IMR-90 (cell line): ENCODE results near the gene UCP3. TPM values are rescaled to one million over a fixed set of nuclear protein-coding genes. Genes with fewer than 3 reads are reported as not detected.

Experiments used
- ATAC-seq: fragments of 200-7000 bp; cut with Tn5 transposase; 2 replicates; pipeline ENCODE4 v1.9.1; 2020; ENCODE audit warnings: low read depth, mild to moderate bottlenecking, moderate library complexity
- BruUV-seq: library from RNA; stranded (reverse); fragments of 400-500 nt; replicated peaks from 2 replicates; lab custom pipeline; 2021; lab: Mats Ljungman, UMichigan
- CTCF ChIA-PET: fragments of 300-600 bp; formaldehyde crosslinking; extraction: SDS; loops from one replicate; lab custom pipeline; 2021; ENCODE audit warnings: antibody characterized with exemption; lab: Yijun Ruan, JAX
- POLR2A ChIA-PET: fragments of 300-600 bp; sonication (Branson Sonifier 250); formaldehyde crosslinking; loops from one replicate; lab custom pipeline; 2022; ENCODE audit warnings: antibody characterized with exemption; ENCODE audit not compliant: unreplicated experiment; lab: Charles Lee
- DNase-seq: peaks from one replicate; pipeline ENCODE4 v3.0.0; 2013
- H2AFZ ChIP-seq: replicated peaks from 2 replicates; pipeline ENCODE3; 2013; ENCODE audit warnings: low read length, mild to moderate bottlenecking; ENCODE audit not compliant: poor library complexity
- H2AK5ac ChIP-seq: 2 replicates; pipeline ENCODE4 v1.6.1; 2013; ENCODE audit warnings: low read depth, low read length, inconsistent platforms
- H2AK9ac ChIP-seq: replicated peaks from 2 replicates; pipeline ENCODE3; 2013; ENCODE audit warnings: mild to moderate bottlenecking, low read depth, low read length, moderate library complexity; ENCODE audit not compliant: poor library complexity
- H2BK120ac ChIP-seq: 2 replicates; pipeline ENCODE4 v1.6.1; 2013; ENCODE audit warnings: low read depth, low read length, inconsistent platforms
- H2BK15ac ChIP-seq: 3 replicates; pipeline ENCODE4 v1.6.1; 2013; ENCODE audit warnings: low read depth, low read length, inconsistent platforms
- H2BK20ac ChIP-seq: 2 replicates; pipeline ENCODE4 v1.6.1; 2013; ENCODE audit warnings: low read depth, mild to moderate bottlenecking, inconsistent platforms, low read length, moderate library complexity
- H2BK5ac ChIP-seq: 2 replicates; pipeline ENCODE4 v1.6.1; 2013; ENCODE audit warnings: mild to moderate bottlenecking, low read depth, low read length, inconsistent platforms; ENCODE audit not compliant: poor library complexity, severe bottlenecking
- H3K14ac ChIP-seq: replicated peaks from 2 replicates; pipeline ENCODE4 v1.6.1; 2013; ENCODE audit warnings: low read depth, low read length, inconsistent platforms
- H3K18ac ChIP-seq: 2 replicates; pipeline ENCODE4 v1.6.1; 2013; ENCODE audit warnings: low read depth, low read length, control low read depth
- H3K23ac ChIP-seq: 2 replicates; pipeline ENCODE4 v1.6.1; 2013; ENCODE audit warnings: low read depth, low read length, inconsistent platforms
- H3K27ac ChIP-seq: 2 replicates; pipeline ENCODE4 v1.5.1; 2013; ENCODE audit warnings: mild to moderate bottlenecking, control low read depth, low read length; ENCODE audit not compliant: insufficient read depth
- H3K27me3 ChIP-seq: 2 replicates; pipeline ENCODE4 v1.6.1; 2013; ENCODE audit warnings: low read length; ENCODE audit not compliant: control insufficient read depth, insufficient read depth
- H3K36me3 ChIP-seq: 2 replicates; pipeline ENCODE4 v1.6.1; 2013; ENCODE audit warnings: low read length, mixed read lengths; ENCODE audit not compliant: control insufficient read depth, insufficient read depth
- H3K4ac ChIP-seq: 2 replicates; pipeline ENCODE4 v1.6.1; 2013; ENCODE audit warnings: low read depth, low read length, inconsistent platforms
- H3K4me1 ChIP-seq: 2 replicates; pipeline ENCODE4 v1.6.1; 2013; ENCODE audit warnings: low read length, mixed read lengths; ENCODE audit not compliant: control insufficient read depth, insufficient read depth
- H3K4me2 ChIP-seq: 2 replicates; pipeline ENCODE4 v1.6.1; 2013; ENCODE audit warnings: low read depth, mild to moderate bottlenecking, control low read depth, low read length, moderate library complexity
- H3K4me3 ChIP-seq: 2 replicates; pipeline ENCODE4 v1.5.1; 2013; ENCODE audit warnings: low read depth, mild to moderate bottlenecking, control low read depth, low read length, moderate library complexity; ENCODE audit not compliant: insufficient read depth
- H3K56ac ChIP-seq: 2 replicates; pipeline ENCODE4 v1.6.1; 2013; ENCODE audit warnings: low read length, inconsistent platforms; ENCODE audit not compliant: insufficient read depth; ENCODE audit errors: extremely low read depth
- H3K79me1 ChIP-seq, 2 experiments: 2 replicates each; pipeline ENCODE4 v1.6.1; 2013; ENCODE audit warnings: low read length in 2 of 2, inconsistent platforms in 1 of 2, low read depth in 1 of 2
- H3K9ac ChIP-seq: 2 replicates; pipeline ENCODE4 v1.6.1; 2013; ENCODE audit warnings: low read depth, low read length, control low read depth
- H3K9me1 ChIP-seq: 2 replicates; pipeline ENCODE4 v1.6.1; 2013; ENCODE audit warnings: low read length, inconsistent platforms; ENCODE audit not compliant: insufficient read depth
- H3K9me3 ChIP-seq: 2 replicates; pipeline ENCODE4 v1.6.1; 2013; ENCODE audit warnings: low read length; ENCODE audit not compliant: control insufficient read depth, insufficient read depth
- H4K20me1 ChIP-seq: 2 replicates; pipeline ENCODE4 v1.6.1; 2013; ENCODE audit warnings: low read length, inconsistent platforms; ENCODE audit not compliant: insufficient read depth
- H4K5ac ChIP-seq: 2 replicates; pipeline ENCODE4 v1.6.1; 2013; ENCODE audit warnings: mild to moderate bottlenecking, low read depth, low read length, control low read depth
- H4K8ac ChIP-seq, 2 experiments: 2 replicates each; pipeline ENCODE4 v1.6.1; 2013; ENCODE audit warnings: low read depth in 2 of 2, low read length in 2 of 2, control low read depth in 1 of 2, inconsistent platforms in 1 of 2
- H4K91ac ChIP-seq: 2 replicates; pipeline ENCODE4 v1.6.1; 2013; ENCODE audit warnings: low read depth, low read length, inconsistent platforms; ENCODE audit not compliant: insufficient read depth
- CEBPB ChIP-seq: IDR thresholded peaks from 2 replicates; pipeline ENCODE4 v1.6.1; 2012; ENCODE audit warnings: low read depth, low read length, improper control_type of control experiment
- CHD1 ChIP-seq: IDR thresholded peaks from 2 replicates; pipeline ENCODE4 v1.6.1; 2012; ENCODE audit warnings: low read depth, low read length, improper control_type of control experiment
- CTCF ChIP-seq: conservative IDR thresholded peaks from 2 replicates; pipeline ENCODE4 v1.5.1; 2012; ENCODE audit warnings: mild to moderate bottlenecking, low read depth, low read length, improper control_type of control experiment
- ELK1 ChIP-seq: fragments of 150-350 bp; IDR thresholded peaks from 2 replicates; pipeline ENCODE4 v1.6.1; 2016; ENCODE audit warnings: low read depth, mild to moderate bottlenecking, low read length, moderate library complexity, borderline replicate concordance
- FOS ChIP-seq: fragments of 150-350 bp; IDR thresholded peaks from 2 replicates; pipeline ENCODE4 v1.6.1; 2016; ENCODE audit warnings: low read depth, low read length
- RAD21 ChIP-seq: IDR thresholded peaks from 2 replicates; pipeline ENCODE4 v1.6.1; 2012; ENCODE audit warnings: low read length, improper control_type of control experiment
- RCOR1 ChIP-seq: IDR thresholded peaks from 2 replicates; pipeline ENCODE4 v1.6.1; 2012; ENCODE audit warnings: mild to moderate bottlenecking, low read length, improper control_type of control experiment; ENCODE audit not compliant: insufficient replicate concordance
- SMC3 ChIP-seq: fragments of 150-350 bp; IDR thresholded peaks from 2 replicates; pipeline ENCODE4 v1.6.1; 2016; ENCODE audit warnings: low read depth, mild to moderate bottlenecking, antibody characterized with exemption, low read length, moderate library complexity
- USF2 ChIP-seq: fragments of 150-350 bp; IDR thresholded peaks from 2 replicates; pipeline ENCODE4 v1.6.1; 2017; ENCODE audit warnings: mild to moderate bottlenecking, antibody characterized with exemption, low read length, low read depth
- WGBS, 2 experiments: methylation state at CpG; one replicate each; pipeline versions ENCODE4 v1.1.5 to v1.1.7; 2013; ENCODE audit warnings: missing lambda C conversion rate in 2 of 2; ENCODE audit not compliant: insufficient read length in 1 of 2; ENCODE audit errors: extremely low coverage in 2 of 2; 5-methylcytosine and 5-hydroxymethylcytosine counted together
- dilution Hi-C: fragments of 300-500 bp; cut with HindIII; formaldehyde crosslinking; loops from one replicate; pipeline ENCODE4 v1.14.3; 2018; ENCODE audit warnings: low sequenced_read_pairs; ENCODE audit not compliant: unreplicated experiment
- in situ Hi-C: fragments of 300-500 bp; cut with MboI; formaldehyde crosslinking; loops from 3 replicates; pipeline ENCODE4 v1.14.3; 2019; ENCODE audit warnings: low sequenced_read_pairs, inconsistent platforms, mixed read lengths
- intact Hi-C: fragments of 100-400 bp; cut with micrococcal nuclease; formaldehyde crosslinking; loops from 2 replicates; pipeline ENCODE4 v1.10.0; 2022
- polyA plus RNA-seq, 3 experiments: library from polyadenylated mRNA; depleted of rRNA; stranded (reverse); fragments of >200 nt; gene quantifications; 2 replicates each; pipeline ENCODE4 v1.2.3, GENCODE V29; 2012; ENCODE audit warnings: low replicate concordance in 1 of 3
- total RNA-seq: library from RNA; depleted of rRNA; stranded (reverse); fragments of >200 nt; gene quantifications from 2 replicates; pipeline ENCODE4 v1.2.3, GENCODE V29; 2012

The UCP3 gene
- total and polyA plus RNA-seq, 2 of the 4 experiments (the other 2 are of a cell fraction), result under 0.01 to 0.80 TPM

GRCh38 chr11:73983741-73984538 is 24.9 kb downstream of the UCP3 start:
- H3K9me1 ChIP-seq, result peaks cover 9% of the 10 kb centered on the region; the same call in 1 of the 2 replicates
- 0 out of 4 replicates have a peak, but pooled peaks cover 0 to 10% of the 10 kb centered on the region in 2 experiments for H3K79me1 ChIP-seq
- H2AK5ac ChIP-seq, result no peak overlapping the region
- no peak overlapping the region for H4K5ac ChIP-seq
- DNase-seq (no peak), ATAC-seq (no peak)
- no peak overlapping the region for H2BK120ac ChIP-seq
- H3K14ac ChIP-seq, result no peak overlapping the region
- no peak overlapping the region for H2BK15ac ChIP-seq
- H3K9ac ChIP-seq, result no peak overlapping the region
- no peak overlapping the region; the same call in 1 of the 2 replicates for H3K27ac ChIP-seq
- no peak overlapping the region for H3K23ac ChIP-seq
- H3K9me3 ChIP-seq, result no peaks in the 10 kb centered on the region
- in situ Hi-C loops (no loop called here), intact Hi-C loops (loop anchor here (10.0 kb wide), 1 partner anchor 331 kb away; the partner anchor contains the start of gene P4HA3), dilution Hi-C loops (no loop called here)
- no peaks in the 10 kb centered on the region; the same call in 1 of the 2 replicates for H3K4me1 ChIP-seq
- H4K20me1 ChIP-seq, result peaks cover 3% of the 10 kb centered on the region; the same call in 1 of the 2 replicates
- no peak for TF ChIP-seq SMC3
- no peak for TF ChIP-seq CHD1
- no peak for TF ChIP-seq FOS
- TF ChIP-seq CEBPB, result no peak
- no peak for TF ChIP-seq CTCF
- no peak for TF ChIP-seq RCOR1
- no peak for TF ChIP-seq USF2
- no peak for TF ChIP-seq ELK1
- TF ChIP-seq RAD21, result no peak
- peak overlapping the region; percentile 68 for H3K4me2 ChIP-seq
- H2AK9ac ChIP-seq, result no peak overlapping the region
- H2AFZ ChIP-seq, result peak overlapping the region; percentile 99
- no peak overlapping the region for H4K91ac ChIP-seq
- H3K56ac ChIP-seq, result no peak overlapping the region
- WGBS, 2 experiments, result 90% methylated on average over 9 of the region's 18 CpGs; no CpG with 5 or more reads in 1 of the 2 experiments
- no peak overlapping the region for H2BK20ac ChIP-seq
- no peaks in the 10 kb centered on the region for H3K36me3 ChIP-seq
- H4K8ac ChIP-seq, result no peak overlapping the region
- H2BK5ac ChIP-seq, result no peak overlapping the region
- H3K18ac ChIP-seq, result no peak overlapping the region
- CTCF ChIA-PET, result no interaction called here
- POLR2A ChIA-PET, result no interaction called here
- BruUV-seq, result no TSS peak
- H3K4ac ChIP-seq, result no peak overlapping the region
- H3K4me3 ChIP-seq, result peak overlapping the region; percentile 58; the same call in 1 of the 2 replicates
- H3K27me3 ChIP-seq, result no peaks in the 10 kb centered on the region
